ENCODE data around the gene LPIN3. TPM values are rescaled to one million over a fixed set of nuclear protein-coding genes. Genes with fewer than 3 reads are reported as not detected.

The LPIN3 gene
- total and polyA plus RNA-seq, 2 experiments from 2014 or later, result 6.1 to 9.7 TPM

DNA sequence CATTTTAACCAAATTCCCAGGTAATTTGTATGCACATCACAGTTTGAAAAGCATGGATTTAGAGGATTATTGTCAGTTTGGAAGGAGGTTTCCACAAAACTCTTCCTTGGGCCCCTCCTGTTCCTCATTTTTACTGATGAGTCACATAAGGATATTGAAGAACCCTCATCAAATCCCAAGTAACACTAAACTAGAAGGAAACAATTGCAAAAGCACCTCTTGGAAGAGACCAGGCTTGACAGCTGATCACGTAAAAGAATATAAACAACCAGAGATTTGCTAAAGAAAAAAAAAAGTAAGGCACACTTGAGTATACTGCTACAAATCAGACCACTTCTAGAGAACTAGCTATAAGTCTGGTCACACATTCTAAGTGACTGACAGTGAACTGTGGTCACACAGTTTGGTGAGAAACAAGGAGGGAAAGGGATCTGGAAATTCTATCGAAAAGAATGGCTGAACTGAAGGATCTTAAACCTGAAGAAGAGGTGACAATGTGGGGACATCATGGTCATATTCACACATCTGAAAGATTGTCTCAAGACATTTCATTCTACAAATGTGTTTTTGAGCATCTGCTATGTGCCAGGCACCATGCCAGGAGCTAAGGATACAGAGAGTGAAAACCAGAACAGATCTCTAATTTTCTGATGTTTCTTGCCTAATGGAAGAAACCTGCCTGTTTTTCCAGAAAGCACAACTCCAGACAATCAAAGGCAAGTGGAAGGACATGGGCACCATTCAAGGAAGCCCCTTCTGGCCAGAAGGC is 47.2 kb upstream of the LPIN3 start:
- H3K27ac ChIP-seq (ENCODE audit: low read depth), result no peak overlapping the region
- no peak overlapping the region; the same call in 1 of the 2 replicates for H2AFZ ChIP-seq
- H3F3A ChIP-seq (replicated peaks; ENCODE audit: low read depth), result no peaks in the 10 kb centered on the region
- no peaks in the 10 kb centered on the region for H4K20me1 ChIP-seq (replicated peaks; ENCODE audit: insufficient read depth)
- H3K4me3 Mint-ChIP-seq, result no peak overlapping the region
- H3K36me3 ChIP-seq (ENCODE audit: insufficient read depth), result no peaks in the 10 kb centered on the region
- no peaks in the 10 kb centered on the region for H3K36me3 Mint-ChIP-seq (ENCODE audit: low read depth)
- H3K79me2 ChIP-seq (replicated peaks; ENCODE audit: insufficient read depth), result no peaks in the 10 kb centered on the region
- TF ChIP-seq, protein P1, sequence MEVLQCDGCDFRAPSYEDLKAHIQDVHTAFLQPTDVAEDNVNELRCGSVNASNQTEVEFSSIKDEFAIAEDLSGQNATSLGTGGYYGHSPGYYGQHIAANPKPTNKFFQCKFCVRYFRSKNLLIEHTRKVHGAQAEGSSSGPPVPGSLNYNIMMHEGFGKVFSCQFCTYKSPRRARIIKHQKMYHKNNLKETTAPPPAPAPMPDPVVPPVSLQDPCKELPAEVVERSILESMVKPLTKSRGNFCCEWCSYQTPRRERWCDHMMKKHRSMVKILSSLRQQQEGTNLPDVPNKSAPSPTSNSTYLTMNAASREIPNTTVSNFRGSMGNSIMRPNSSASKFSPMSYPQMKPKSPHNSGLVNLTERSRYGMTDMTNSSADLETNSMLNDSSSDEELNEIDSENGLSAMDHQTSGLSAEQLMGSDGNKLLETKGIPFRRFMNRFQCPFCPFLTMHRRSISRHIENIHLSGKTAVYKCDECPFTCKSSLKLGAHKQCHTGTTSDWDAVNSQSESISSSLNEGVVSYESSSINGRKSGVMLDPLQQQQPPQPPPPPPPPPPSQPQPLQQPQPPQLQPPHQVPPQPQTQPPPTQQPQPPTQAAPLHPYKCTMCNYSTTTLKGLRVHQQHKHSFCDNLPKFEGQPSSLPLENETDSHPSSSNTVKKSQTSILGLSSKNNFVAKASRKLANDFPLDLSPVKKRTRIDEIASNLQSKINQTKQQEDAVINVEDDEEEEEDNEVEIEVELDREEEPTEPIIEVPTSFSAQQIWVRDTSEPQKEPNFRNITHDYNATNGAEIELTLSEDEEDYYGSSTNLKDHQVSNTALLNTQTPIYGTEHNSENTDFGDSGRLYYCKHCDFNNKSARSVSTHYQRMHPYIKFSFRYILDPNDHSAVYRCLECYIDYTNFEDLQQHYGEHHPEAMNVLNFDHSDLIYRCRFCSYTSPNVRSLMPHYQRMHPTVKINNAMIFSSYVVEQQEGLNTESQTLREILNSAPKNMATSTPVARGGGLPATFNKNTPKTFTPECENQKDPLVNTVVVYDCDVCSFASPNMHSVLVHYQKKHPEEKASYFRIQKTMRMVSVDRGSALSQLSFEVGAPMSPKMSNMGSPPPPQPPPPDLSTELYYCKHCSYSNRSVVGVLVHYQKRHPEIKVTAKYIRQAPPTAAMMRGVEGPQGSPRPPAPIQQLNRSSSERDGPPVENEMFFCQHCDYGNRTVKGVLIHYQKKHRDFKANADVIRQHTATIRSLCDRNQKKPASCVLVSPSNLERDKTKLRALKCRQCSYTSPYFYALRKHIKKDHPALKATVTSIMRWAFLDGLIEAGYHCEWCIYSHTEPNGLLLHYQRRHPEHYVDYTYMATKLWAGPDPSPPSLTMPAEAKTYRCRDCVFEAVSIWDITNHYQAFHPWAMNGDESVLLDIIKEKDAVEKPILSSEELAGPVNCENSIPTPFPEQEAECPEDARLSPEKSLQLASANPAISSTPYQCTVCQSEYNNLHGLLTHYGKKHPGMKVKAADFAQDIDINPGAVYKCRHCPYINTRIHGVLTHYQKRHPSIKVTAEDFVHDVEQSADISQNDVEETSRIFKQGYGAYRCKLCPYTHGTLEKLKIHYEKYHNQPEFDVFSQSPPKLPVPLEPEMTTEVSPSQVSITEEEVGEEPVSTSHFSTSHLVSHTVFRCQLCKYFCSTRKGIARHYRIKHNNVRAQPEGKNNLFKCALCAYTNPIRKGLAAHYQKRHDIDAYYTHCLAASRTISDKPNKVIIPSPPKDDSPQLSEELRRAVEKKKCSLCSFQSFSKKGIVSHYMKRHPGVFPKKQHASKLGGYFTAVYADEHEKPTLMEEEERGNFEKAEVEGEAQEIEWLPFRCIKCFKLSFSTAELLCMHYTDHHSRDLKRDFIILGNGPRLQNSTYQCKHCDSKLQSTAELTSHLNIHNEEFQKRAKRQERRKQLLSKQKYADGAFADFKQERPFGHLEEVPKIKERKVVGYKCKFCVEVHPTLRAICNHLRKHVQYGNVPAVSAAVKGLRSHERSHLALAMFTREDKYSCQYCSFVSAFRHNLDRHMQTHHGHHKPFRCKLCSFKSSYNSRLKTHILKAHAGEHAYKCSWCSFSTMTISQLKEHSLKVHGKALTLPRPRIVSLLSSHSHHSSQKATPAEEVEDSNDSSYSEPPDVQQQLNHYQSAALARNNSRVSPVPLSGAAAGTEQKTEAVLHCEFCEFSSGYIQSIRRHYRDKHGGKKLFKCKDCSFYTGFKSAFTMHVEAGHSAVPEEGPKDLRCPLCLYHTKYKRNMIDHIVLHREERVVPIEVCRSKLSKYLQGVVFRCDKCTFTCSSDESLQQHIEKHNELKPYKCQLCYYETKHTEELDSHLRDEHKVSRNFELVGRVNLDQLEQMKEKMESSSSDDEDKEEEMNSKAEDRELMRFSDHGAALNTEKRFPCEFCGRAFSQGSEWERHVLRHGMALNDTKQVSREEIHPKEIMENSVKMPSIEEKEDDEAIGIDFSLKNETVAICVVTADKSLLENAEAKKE (CRISPR knock-in tag; IDR thresholded peaks at IDR 0.05), result no peak
- TF ChIP-seq, protein P2, sequence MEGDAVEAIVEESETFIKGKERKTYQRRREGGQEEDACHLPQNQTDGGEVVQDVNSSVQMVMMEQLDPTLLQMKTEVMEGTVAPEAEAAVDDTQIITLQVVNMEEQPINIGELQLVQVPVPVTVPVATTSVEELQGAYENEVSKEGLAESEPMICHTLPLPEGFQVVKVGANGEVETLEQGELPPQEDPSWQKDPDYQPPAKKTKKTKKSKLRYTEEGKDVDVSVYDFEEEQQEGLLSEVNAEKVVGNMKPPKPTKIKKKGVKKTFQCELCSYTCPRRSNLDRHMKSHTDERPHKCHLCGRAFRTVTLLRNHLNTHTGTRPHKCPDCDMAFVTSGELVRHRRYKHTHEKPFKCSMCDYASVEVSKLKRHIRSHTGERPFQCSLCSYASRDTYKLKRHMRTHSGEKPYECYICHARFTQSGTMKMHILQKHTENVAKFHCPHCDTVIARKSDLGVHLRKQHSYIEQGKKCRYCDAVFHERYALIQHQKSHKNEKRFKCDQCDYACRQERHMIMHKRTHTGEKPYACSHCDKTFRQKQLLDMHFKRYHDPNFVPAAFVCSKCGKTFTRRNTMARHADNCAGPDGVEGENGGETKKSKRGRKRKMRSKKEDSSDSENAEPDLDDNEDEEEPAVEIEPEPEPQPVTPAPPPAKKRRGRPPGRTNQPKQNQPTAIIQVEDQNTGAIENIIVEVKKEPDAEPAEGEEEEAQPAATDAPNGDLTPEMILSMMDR (conservative IDR thresholded peaks at IDR 0.05; ENCODE audit: low read depth in 2 of 2), result no peak
- TF ChIP-seq EZH2phosphoT487 (IDR thresholded peaks at IDR 0.05; ENCODE audit: unreplicated experiment), result no peak
- H3K4me1 Mint-ChIP-seq, result peaks cover 18% of the 10 kb centered on the region
- peaks cover 9% of the 10 kb centered on the region; the same call in 1 of the 2 replicates for H3K9me2 ChIP-seq (ENCODE audit: insufficient read depth)
- no peak for ATAC-seq
- H3K27me3 ChIP-seq (ENCODE audit: insufficient read depth), result no peaks in the 10 kb centered on the region
- H3K4me2 ChIP-seq, result no peak overlapping the region
- no peaks in the 10 kb centered on the region for H3K9me3 Mint-ChIP-seq
- H3K4me1 ChIP-seq (ENCODE audit: insufficient read depth), result peaks cover 8% of the 10 kb centered on the region
- DNase-seq (ENCODE audit: low spot score), result no peak
- H3K27ac Mint-ChIP-seq, result no peak overlapping the region
- H3K4me3 ChIP-seq, result no peak overlapping the region
- no peaks in the 10 kb centered on the region for H3K27me3 Mint-ChIP-seq (ENCODE audit: insufficient read depth, low read depth, poor library complexity)
